VCaP (cell line): ENCODE measurements around the gene FAM210A.
"Not testable (repeated sequence)": the region's sequence is repeated elsewhere in the genome, so short reads cannot be mapped to it uniquely, and the experiment has no call there.

Experiments used
- H3K27ac ChIP-seq: fragments of 450-650 bp; 2 replicates; pipeline ENCODE4 v1.5.1; 2017
- CTCF ChIP-seq: fragments of 450-650 bp; conservative IDR thresholded peaks from 2 replicates; pipeline ENCODE4 v1.5.1; 2017; ENCODE audit warnings: mild to moderate bottlenecking, moderate library complexity

Gene FAM210A

GRCh38 chr18:13700153-13700552 lies 26.2 kb downstream of the FAM210A start:
- H3K27ac ChIP-seq: no peak overlapping the region

GRCh38 chr18:13696961-13697360 lies 29.4 kb downstream of the FAM210A start:
- H3K27ac ChIP-seq: no peak overlapping the region
- TF ChIP-seq CTCF: no peak

More at GRCh38 chr18:13700153-13700552, 26.2 kb downstream of the FAM210A start:
- TF ChIP-seq CTCF: no peak

- H3K27ac ChIP-seq: not testable (repeated sequence)
Observed at GRCh38 chr18:13695337-13695736, 31.0 kb downstream of the FAM210A start.

GRCh38 chr18:13690060-13690459 lies 36.3 kb downstream of the FAM210A start:
- H3K27ac ChIP-seq: not testable (repeated sequence)

- TF ChIP-seq CTCF: no peak
Observed at GRCh38 chr18:13688191-13689136, 37.9 kb downstream of the FAM210A start.

GRCh38 chr18:13684546-13684945 lies 41.8 kb downstream of the FAM210A start:
- no peak for TF ChIP-seq CTCF
- no peak overlapping the region for H3K27ac ChIP-seq

More at GRCh38 chr18:13688191-13689136, 37.9 kb downstream of the FAM210A start:
- H3K27ac ChIP-seq: no peak overlapping the region

- TF ChIP-seq CTCF: no peak
- H3K27ac ChIP-seq: no peak overlapping the region
Observed at GRCh38 chr18:13681701-13682100, 44.7 kb downstream of the FAM210A start.

GRCh38 chr18:13680612-13681011 lies 45.7 kb downstream of the FAM210A start:
- TF ChIP-seq CTCF: peak; percentile 67

GRCh38 chr18:13677350-13677749 lies 49.0 kb downstream of the FAM210A start:
- H3K27ac ChIP-seq: not testable (repeated sequence)

More at GRCh38 chr18:13680612-13681011, 45.7 kb downstream of the FAM210A start:
- no peak overlapping the region for H3K27ac ChIP-seq
